K562 treated with DMSO at 1 percent for 24 hours (cell line): Measurements from ENCODE around the gene FOXL1. TPM values are rescaled to one million over a fixed set of nuclear protein-coding genes. Genes with fewer than 3 reads are reported as not detected.

ENCODE experiments used
- total RNA-seq: library from RNA; unstranded; fragments of 300-600 nt; gene quantifications from 2 replicates; pipeline ENCODE4 v1.2.3, GENCODE V29; 2022; ENCODE audit warnings: low read depth; ENCODE audit not compliant: insufficient read depth

FOXL1 gene
- total RNA-seq = 0.08 TPM in 1 of 2 replicates, not detected in the other

GRCh38 chr16:86578061-86578599 lies at the start of gene FOXL1:
Gene FOXL1, plus strand, starts transcription at chr16:86578549. Its CDS starts 175 bp downstream, at chr16:86578724.

GRCh38 chr16:86554917-86555703 lies 23.2 kb upstream of the FOXL1 start, which contains the start of gene MTHFSD:
Gene MTHFSD, minus strand, starts transcription at chr16:86555235. Its CDS starts 51 bp downstream, at chr16:86555184.

DNA sequence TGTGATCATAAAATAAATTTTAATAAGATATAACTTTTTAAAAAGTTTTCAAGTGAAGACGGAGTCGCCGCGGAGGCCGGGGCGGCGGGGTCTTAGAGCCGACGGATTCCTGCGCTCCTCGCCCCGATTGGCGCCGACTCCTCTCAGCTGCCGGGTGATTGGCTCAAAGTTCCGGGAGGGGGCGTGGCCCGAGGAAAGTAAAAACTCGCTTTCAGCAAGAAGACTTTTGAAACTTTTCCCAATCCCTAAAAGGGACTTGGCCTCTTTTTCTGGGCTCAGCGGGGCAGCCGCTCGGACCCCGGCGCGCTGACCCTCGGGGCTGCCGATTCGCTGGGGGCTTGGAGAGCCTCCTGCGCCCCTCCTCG lies 11.8 kb upstream of the FOXL1 start, which contains the start of gene FOXC2:
TSS of gene FOXC2 (plus strand) at position 229 of the 365 bp plus-strand sequence. CDS start 507 bp downstream, outside the sequence.

Other genes starting within 250 kb of the FOXL1 start
- gene FOXF1, start 68.0 kb upstream of the FOXL1 start, total RNA-seq = not detected in 2 replicates
- gene MTHFSD, start 23.3 kb upstream of the FOXL1 start, total RNA-seq = 10.8 and 11.6 TPM in 2 replicates
- gene FOXC2, start 11.7 kb upstream of the FOXL1 start, total RNA-seq = 0.73 and 0.82 TPM in 2 replicates